HG03378 (cell line): Measurements from ENCODE around the gene RAB31.

Experiments
- ATAC-seq: cut with Tn5 transposase; IDR thresholded peaks from one replicate; pipeline ENCODE4 v1.9.1; 2021; ENCODE audit warnings: mild to moderate bottlenecking, moderate library complexity; ENCODE audit not compliant: unreplicated experiment

RAB31 gene

DNA sequence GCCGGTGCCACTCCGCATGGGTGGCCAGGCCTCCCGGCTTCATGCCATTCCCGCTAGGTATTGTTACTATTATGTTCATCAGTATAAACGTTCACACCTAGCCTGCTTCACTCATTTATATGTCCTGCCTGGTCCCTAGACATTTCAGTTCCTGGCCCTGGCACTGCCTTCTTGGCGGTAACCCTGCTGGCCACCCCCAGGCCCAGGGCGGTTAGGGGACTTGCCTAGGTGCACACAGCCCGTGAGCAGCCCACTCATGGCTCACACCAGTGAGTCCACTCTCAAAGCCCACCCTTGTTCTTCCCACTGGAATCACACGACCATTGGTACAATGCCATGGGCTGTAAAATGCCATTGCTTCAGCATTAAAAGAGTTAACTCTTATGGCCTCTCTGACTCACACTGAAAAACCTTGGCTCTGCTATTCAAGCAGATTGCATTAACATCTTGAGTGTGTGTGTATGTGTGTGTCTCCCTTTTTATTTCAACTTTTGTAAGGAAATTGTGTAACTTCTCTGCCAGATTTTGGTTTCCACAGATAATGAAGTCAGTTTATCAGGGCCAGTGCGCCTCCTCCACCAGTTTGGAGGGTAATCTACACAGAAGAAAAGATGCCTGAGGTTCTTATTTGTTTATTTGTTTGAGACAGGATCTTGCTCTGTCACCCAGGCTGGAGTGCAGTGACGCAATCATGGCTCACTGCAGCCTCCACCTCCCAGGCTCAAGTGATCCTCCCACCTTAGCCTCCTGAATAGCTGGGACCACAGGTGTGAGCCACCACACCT lies 74.2 kb downstream of the RAB31 start:
- ATAC-seq: no peak

DNA sequence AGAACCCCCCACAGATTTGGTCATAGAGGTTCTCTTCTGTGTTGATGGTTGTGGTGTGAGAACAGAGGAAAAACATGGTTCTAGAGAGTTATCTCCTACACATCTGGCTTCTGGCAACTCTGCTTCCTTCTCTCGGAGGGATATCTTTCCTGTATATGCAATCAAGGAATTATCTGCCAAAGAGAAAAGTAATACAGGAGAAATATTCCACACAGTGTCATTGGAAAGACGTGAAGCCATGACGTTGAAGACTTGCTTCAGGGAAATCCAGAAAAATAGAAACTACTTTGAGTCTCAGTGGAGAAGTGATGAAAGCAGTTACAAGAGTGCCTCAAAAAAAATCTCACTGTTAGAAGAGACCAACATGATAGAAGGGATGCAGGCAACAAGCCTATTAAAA lies 78.5 kb downstream of the RAB31 start:
- ATAC-seq: no peak

DNA sequence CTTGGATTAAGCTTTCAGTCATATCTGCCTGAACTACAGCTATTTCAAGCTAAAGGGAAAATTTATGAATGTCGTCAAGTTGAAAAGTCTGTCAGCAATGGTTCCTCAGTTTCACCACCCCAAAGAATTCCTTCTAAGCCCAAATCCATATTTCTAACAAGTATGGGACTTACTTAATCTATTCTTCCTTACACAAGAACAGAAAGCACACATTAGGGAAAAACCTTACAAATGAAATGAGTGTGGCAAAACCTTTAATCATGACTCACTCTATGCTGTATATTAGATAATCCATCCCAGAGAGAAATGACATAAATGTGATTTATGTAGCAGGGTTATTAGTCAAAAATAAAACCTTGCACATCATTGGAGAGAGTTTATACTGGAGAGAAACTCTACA lies 78.9 kb downstream of the RAB31 start:
- no peak for ATAC-seq

DNA sequence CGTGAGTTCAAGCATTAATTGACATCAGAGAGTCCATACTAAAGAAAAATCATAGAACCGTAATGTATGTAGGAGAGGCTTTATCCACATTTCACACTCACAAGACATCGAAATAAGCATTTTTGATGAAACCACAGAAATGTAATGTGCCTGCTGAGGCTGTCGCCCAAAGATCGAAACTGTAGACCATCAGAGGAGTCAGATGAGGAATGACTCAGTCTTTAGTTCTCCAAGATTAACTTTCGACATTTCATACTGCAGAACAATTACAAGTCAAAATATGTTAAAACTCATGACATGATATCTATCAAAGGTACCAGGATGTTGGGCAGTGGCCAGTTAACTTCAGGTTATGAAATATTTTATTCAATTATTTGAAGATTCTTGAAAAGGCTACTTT lies 79.6 kb downstream of the RAB31 start:
- no peak for ATAC-seq

DNA sequence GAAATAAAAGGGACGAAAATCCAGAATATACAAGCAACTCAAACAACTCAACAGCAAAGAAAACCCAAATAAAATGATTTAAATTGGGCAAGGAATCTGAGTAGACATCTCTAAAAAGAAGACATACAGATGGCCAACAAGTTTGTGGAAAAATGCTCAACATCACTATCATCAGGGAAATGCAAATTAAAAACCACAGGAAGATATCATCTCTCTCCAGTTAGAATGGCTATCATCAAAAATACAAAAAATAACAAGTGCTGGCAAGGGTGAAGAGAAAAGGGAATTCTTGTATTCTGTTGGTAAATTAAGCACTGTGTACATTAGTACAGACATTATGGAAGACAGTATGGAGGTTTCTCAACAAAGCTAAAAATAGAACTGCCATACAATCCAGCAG lies 80.0 kb downstream of the RAB31 start:
- no peak for ATAC-seq

DNA sequence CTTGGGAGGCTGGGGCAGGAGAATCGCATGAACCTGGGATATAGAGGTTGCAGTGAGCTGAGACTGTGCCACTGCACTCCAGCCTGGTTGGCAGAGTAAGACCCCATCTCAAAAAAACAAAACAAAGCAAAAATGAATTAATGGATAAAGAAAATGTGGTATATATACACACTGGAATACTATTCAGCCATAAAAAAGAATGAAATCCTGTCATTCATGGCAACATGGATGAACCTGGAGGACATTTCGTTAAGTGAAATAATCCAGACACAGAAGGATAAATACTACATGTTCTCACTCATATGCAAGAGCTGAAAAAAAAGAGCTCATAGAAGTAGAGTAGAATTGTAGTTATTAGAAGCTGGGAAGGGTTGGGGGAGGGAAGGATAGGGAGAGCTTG lies 80.8 kb downstream of the RAB31 start:
- ATAC-seq: no peak

DNA sequence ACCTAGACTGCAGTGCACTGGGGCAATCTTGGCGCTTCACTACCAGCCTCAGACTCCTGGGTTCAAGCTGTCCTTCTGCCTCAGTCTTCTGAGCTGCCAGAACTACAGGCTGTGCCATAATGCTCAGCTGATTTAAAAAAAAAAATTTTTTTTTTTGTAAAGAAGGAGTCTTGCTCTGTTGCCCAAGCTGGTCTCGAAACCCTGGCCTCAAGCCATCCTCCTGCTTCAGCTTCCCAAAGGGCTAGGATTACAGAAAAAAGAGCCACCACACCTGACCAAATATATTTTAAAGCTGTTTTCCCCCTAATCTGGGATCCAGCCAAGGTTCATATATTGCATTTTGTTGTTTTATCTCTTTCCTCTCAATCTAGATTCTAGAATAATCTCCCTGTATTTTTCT lies 82.2 kb downstream of the RAB31 start:
- no peak for ATAC-seq

DNA sequence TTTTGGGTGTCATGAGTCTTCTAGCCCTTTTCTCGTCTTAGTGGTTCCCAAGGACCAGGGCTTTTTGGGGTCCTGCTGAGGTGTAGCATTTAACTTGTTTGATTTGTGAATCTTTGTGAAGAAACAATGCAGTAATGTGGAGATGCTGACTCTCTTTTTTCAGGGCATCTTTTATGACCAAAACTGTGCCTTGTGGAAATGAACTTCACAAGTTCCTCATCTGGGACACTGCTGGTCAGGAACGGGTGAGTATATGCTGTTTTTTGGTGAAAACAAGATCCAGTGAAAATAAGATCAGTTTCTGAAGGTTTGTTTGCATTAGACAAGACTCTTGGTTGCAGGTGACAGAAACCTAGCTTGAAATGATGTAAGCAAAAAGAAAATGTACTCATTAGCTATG lies 83.9 kb downstream of the RAB31 start:
- ATAC-seq: no peak

DNA sequence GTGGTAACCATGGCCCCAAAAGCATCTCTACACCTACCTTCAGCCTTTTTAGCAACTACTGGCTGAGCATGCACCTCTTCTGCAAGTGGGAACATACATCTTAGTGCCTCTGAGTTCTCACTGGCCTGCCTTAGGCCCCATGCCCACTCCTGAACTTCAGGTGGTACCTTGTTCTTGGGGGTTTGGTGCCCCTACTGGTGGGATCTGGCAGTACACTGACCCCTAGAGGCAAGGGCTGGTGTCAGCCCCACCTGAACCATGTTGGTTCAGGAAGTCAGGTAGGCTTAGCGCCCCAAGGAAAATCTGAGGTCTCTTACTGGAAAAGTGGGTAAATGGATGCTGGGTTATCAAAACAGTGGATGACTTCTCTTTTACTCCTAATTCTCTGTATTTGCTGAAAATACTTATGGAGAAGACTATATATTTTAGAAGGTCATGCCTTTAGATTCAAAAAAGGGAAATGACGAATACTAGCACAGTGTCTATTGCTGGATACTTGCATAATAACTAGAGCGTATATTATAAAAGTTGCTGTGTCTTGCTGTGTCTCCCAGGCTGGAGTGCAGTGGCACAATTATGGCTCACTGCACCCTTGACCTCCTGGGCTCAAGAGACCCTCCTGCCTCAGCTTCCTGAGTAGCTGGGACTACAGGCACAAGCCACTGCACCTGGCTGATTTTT lies 84.6 kb downstream of the RAB31 start:
- no peak for ATAC-seq

DNA sequence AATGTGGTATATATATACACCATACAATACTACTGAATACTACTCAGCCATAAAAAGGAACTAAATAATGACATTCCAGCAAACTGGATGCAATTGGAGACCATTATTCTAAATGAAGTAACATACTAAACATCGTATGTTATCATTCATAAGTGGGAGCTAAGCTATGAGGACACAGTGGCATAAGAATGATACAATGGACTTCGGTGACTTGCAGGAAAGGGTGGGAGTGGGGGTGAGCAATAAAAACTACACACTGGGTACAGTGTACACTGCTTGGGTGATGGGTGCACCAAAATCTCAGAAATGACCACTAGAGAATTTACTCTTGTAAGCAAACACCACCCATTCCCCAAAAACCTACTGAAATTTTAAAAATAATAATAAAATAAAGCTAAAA lies 87.9 kb downstream of the RAB31 start:
- ATAC-seq: no peak

DNA sequence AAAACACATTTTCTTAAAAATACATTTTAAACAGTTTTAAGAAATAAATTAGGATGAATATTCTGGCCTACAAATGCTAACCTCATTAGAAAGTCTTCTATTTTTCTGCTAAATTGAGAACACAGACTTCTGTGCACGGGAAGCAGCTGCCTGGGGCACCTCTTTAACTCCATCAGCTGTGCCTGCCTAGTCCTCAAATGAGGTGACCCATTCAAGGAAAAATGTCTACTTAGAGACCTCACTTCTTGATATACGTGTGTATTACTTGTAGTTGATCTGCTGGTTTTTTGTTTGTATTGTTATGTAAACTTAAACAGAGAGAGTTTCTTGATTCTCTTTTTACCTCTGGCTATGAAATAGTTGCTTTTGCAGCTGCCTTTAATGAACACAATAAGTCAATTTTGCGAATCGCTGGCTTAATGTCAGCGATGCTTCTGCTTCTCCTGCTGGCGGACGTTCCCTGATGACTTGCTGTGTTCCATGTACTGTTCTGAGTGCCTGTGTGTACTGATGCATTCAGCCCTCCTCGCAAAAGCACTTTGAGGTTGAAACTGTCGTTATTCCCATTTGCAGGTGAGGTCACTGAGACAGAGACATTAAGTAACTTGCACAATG lies 88.9 kb downstream of the RAB31 start:
- no peak for ATAC-seq

DNA sequence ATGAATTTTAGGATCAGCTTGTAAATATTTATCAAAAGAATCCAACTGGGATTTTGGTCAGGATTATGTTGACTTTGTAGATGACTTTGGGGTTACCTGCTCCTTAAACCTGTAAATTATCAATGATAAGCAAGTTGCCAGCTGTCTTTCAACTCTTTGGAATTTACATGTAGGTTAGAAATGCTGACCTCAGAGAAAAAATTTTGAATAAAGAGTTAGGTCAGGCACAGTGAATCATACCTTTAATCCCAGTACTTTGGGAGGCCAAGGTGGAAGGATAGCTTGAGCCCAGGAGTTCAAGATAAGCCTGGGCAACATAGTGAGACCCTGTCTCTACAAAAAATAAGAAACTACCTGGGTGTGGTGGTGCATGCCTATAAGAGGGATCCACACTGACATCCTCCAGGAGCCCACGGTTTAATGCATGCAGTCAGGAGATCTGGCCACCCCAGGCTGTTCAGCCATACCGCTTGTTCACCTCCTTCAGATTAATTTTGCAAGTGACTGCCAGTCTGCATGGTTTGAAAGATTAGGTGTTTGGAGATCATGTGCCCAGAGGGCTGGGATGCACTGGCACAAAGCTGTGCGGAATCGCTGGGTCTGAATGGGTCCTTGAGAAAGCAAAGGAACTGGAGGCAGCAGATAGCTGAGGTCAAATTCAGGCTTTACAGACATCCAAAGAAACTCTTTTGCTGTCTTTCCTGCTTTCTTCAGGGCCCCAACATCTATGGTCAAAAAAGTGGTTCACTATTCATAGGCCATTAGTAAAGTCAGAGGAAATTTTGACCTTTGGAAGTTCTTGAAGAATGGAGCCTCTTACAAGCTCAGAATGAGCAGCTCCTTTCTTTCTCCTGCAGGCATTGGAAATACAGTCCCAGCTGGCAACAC lies 94.3 kb downstream of the RAB31 start:
- no peak for ATAC-seq

DNA sequence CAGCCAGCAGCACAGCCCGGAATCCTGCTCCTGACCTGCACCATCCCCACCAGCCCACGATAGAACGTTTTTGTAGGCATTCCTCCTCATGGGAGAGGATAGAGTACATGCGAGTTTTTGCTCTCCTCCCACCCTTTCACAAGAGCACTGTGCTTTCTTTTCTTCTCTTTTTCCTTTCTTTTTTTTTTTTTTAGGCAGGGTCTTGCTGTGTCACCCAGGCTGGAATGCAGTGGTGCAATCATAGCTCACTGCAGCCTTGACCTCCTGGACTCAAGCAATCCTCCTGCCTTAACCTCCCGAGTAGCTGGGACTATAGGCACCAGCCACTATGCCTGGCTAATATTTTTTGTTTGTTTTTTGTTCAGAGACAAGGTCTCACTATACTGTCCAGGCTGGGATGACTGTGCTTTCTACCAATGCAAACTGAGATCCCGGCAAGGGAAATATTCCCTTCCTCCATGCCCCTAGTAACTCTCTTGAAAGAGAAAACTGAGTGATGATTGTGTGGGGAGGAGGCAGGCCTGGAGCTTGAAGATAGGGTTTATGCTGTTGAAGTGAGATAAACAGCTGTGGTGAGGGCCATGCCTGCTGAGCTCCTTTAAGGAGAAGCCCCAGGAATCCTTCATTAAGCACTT lies 95.1 kb downstream of the RAB31 start:
- ATAC-seq: no peak

DNA sequence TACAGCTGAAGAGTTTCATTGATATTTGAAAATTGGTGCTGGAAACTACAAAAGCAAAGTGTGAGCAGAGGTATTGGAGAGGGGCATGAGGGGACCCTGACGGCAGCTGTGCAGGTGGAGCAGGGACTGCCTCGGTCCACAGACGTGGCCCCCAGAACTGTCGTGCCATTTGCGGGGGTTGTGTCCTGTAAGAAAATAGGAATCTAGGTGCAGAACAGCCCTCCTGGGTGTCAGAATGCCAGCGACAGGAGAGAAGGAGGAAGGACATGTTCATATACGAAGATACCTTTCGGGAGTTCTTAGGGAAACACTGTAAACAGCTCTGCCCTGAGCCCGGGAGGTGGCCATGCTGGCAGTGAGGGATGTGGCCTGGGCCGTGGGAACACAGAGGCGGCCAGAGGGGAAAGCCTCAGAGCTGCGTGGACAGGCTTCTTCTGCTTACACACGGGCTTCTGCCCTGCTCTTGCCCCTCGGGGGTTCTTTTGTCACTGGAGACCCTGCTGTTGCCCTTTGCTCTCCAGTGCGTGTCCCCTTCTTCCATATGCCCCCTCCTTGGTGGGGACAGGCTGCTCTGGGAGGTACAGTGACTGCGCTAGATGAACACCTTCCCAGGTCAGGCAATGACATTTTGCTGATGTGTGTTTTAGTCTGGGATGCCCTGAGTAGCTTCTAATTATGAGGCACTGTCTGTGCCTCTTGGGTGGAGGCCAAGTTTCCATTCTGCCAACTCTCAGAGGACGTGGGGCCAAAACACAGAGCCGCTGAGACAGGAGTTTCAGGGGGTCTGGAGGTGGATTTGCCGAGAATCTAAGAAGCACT lies 95.8 kb downstream of the RAB31 start:
- no peak for ATAC-seq

DNA sequence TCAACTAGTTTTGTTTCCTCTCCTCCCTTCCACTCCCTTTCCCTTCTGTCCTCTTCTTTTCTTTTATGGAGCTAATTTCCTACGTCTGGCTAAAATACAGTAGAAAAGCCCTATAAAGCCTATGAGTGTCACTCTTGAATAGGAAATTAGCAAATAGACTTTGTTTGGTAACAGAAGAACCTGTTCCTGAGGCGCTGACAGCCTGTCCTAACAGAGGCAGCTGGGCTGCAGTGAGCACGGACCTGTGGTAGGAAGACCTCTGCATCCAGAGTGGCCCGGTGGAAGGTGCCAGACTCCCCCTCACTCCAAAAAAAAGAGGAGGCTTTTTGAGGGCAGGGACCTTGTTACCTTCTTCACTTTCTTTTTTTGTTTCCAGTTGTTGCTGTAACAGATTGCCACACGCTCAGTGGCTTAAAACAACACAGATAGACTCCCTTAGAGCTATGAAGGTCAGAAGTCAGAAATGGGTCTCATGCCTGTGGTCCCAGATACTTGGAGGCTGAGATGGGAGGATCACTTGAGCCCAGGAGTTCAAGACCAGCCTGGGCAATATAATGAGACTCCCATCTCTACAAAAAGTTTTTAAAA lies 96.5 kb downstream of the RAB31 start:
- ATAC-seq: no peak

DNA sequence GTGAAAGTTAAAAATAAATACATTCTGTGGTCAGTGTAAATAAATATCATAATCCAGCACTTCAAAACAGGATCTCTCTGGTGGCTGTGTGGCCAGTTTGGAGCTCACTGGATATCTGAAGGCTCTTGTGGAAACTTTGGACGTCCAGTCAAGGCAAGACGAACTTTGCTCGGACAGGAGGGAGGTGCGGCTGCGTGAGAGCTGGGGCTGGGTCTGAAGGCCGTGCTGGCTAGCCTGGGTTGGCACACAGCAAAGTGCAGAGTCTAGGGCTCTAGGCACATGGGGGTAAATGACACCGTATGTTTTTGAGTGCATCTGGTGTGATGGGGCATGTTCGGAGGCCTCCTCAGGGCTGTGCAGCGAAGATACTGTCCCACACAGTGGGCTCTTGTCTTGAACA lies 98.8 kb downstream of the RAB31 start:
- ATAC-seq: no peak

DNA sequence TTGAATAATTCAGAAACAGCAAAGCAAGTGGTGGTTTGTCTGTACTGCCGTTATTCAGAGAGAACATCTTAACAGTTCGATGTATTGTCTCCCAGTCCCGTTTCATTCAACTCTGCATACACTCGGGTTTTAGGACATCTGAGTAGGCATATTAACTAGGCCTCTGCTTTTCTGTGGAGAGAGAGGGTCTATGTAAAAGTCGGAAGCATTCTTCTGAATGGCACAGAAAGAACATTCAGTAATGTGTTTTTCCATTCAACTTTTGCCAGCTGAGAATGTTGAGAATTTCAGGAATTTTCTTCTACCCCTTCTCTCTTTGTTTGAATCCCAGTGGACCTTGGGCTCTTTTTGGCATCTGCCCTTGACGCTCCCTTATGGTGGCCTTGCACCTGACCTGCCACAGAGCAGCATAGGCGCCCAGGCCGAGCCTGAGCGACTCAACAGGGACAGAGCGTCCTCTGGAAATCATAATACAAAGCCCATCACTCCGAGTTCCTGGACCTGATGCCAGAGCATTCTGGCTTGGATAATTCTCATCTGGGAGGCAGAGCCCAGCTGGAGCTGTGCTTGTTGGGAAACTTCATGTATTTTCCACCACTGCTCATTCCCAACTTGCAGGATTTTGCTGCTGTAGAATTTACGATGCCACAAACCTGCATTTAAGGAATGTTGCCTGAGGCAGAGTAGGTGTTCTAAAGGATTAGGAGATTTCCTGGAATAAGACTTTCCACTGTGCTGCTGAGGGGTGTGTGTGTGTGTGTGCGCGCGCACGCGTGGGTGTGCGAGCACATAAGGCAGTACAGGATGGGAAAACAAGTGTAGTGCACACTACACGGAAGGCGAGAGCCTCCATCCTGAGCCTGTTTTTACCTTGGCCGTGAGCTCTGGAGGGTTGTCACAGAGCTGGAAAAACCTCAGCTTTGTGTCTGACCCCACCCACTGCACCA lies 100.5 kb downstream of the RAB31 start:
- ATAC-seq: no peak

DNA sequence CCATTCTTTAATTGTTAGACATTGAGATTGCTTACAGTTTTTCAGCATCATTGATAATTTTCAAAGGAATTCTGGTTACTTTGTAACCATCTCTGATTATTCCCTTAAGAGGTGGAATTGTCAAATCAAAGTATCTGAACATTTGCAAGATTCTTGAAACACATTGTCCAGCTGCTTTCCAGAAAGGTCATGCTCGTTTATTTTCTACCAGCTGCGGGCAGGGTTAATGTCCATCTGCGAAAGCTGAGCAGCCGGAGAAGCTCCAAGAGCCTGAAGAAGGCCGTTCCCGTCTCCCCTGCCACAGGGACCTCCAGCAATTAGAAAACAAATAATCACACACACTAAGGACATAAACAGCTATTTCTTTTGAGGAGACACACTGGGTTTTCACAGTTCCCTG lies 101.6 kb downstream of the RAB31 start:
- ATAC-seq: no peak
